ENCODE measurements around the gene DMRTC2.

DMRTC2 gene

DNA sequence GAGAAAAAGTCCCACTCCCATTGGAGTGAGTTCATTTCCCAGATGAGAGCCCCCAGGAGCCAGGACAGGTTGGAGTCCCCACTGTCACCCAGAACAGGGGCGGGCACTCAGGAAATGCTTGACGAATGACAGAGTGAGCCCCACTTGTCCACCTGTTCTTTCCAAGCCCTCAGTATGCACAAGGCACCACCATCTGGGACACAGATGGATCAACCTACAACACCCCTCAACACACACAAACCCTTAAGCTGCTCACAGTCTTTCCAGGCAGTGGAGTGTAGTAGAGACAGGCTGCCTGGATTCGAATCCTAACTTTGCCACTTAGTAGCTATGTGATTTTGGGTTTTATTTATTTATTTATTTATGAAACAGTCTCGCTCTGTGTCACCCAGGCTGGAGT lies 46.1 kb downstream of the DMRTC2 start:
- DNase-seq (ENCODE audit: low read depth in 2 of 2): no peak

DNA sequence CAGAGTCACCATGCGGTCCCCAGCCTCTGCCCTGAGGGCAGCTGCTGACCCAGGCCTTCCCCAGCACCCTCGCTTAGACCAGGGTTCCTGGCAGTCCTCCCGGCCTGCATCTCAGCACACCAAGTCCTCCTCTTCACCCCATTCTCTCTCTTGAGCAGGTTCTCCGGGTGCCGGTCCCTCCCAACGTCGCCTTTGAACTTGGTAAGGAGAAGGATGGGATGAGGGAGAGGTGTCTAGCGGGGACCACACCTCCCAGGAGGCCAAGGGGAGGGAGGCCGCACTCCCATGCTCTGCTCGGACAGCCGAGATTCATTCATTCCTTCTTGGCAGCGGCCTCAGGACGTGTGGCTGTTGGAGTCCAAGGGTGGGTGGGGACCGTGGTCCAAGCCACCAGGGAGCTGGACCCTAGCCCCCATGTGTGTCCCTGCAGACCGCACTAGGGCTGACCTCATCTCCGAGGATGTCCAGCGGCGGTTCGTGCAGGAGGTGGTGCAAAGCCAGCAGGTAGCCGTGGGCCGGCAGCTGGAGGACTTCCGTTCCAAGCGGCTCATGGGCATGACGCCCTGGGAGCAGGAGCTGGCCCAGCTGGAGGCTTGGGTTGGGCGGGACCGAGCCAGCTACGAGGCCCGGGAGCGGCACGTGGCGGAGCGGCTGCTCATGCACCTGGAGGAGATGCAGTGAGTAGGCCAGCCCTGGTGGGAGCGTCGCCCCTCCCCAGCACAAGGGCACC lies 47.5 kb downstream of the DMRTC2 start:
- DNase-seq (ENCODE audit: low read depth in 2 of 2): no peak

- DNase-seq (ENCODE audit: low read depth in 2 of 2): no peak
Observed at GRCh38 chr19:41893899-41894298, 49.1 kb downstream of the DMRTC2 start.

- no peak for DNase-seq (ENCODE audit: low read depth in 2 of 2)
Observed at GRCh38 chr19:41894350-41894749, 49.5 kb downstream of the DMRTC2 start.

DNA sequence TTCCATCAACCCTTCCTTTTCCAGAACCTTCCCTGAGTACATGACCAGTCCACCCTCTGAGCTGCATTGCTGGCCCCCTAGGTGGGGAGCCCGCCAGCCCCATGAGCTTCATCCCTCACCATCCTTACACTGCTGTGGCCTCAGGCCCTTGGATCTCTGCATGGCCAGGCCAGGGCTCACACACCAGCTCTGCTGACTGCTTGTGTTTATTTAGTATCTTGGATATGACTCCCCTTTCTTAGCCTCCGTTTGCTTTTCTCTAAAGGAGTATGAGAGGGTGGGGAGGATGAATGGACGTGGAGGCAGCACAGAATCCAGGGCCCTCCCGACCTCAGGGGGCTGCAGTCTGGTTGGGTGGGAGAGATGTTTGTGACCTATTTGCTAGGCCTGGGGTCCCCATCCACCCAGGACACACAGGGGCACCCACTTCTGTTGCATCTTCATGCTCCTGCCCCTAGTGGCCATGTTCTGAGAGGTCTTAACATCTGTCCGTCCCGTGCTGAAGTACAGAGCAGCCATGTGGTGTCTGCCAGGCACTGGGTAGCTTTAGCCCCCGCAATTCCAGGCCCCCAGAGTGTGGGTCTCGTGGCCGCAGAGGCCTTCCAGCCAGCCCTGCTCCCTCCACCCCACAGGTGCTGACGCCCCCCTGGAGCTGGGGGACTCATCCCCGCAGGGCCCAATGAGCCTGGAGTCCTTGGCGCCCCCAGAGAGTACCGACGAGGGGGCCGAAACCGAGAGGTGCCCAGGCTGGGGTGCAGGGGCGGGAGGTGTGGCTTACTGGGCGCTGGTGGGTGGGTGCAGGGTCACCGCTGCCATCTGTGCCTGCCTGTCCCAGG lies 51.1 kb downstream of the DMRTC2 start:
- DNase-seq (ENCODE audit: low read depth in 2 of 2): no peak

DNA sequence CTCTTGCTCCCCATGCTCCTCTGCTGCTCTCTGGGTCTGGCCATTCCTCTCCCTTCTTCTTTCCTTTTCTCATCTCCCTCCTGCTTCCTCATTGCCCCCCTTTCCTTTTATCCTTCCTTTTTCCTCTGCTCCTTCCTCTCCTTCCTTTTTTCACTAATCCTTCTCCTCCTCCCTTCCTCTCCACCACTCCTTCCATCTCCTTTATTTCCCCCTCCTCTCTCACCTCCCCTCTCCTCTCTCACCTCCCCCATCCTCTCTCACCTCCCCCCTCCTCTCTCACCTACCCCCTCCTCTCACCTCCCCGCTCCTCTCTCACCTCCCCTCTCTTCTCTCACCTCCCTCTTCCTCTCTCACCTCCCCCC lies 51.7 kb downstream of the DMRTC2 start:
- no peak for DNase-seq (ENCODE audit: low read depth in 2 of 2)

GRCh38 chr19:41897181-41897580 lies 52.3 kb downstream of the DMRTC2 start:
- no peak for DNase-seq (ENCODE audit: low read depth in 2 of 2)

DNA sequence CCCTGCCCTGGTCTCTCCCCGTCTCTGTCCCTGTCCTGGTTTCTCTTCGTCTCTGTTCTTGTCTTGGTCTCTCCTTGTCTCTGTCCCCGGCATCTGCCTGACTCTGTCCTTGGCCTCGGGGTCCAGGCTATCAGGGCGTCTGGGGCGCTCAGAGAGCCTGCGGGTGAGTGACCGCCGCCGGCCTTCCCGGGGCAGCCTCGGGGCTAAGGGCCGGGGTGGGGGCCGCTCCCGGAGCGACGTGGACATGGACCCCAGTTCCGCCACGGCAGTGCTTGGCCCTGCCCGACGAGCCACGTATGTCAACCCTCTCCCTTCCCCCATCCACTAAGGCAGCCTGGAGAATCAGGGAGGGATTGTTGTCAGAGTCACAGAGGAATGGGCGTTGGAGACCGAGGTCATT lies 53.0 kb downstream of the DMRTC2 start:
- no peak for DNase-seq (ENCODE audit: low read depth in 2 of 2)

- no peak for DNase-seq (ENCODE audit: low read depth in 2 of 2)
Observed at GRCh38 chr19:41898235-41898634, 53.4 kb downstream of the DMRTC2 start.
